Thoracic aorta (tissue), 2 donors: ENCODE results near the gene STIM2. TPM values are rescaled to one million over a fixed set of nuclear protein-coding genes. Genes with fewer than 3 reads are reported as not detected.

Experiments used
- ATAC-seq: fragments of 150-250 bp; one replicate; pipeline ENCODE4 v1.8.0; 2017; ENCODE audit warnings: low read depth; ENCODE audit not compliant: insufficient number of reproducible peaks, low FRiP score
- DNase-seq: peaks from one replicate; pipeline ENCODE4 v3.0.0-alpha.2; 2020; ENCODE audit warnings: low spot score
- H3K27ac ChIP-seq, 2 donors: fragments of 200-600 bp; sonication (generic); 1 replicate in 1 of 2; 2 replicates in 1 of 2; pipeline ENCODE4 v1.5.1; 2016; ENCODE audit warnings: mild to moderate bottlenecking in 2 of 2, moderate library complexity in 2 of 2
- H3K27me3 ChIP-seq: fragments of 200-600 bp; sonication (generic); replicated peaks from 2 replicates; pipeline ENCODE4 v1.6.0; 2016; ENCODE audit warnings: mild to moderate bottlenecking; ENCODE audit not compliant: insufficient read depth
- H3K36me3 ChIP-seq: fragments of 200-600 bp; sonication (generic); one replicate; pipeline ENCODE4 v1.5.1; 2016
- H3K4me1 ChIP-seq, 2 donors: fragments of 200-600 bp; sonication (generic); 1 replicate in 1 of 2; 2 replicates in 1 of 2; pipeline versions ENCODE4 v1.5.1 to v1.6.0; 2016; ENCODE audit warnings: low read depth in 2 of 2, mild to moderate bottlenecking in 1 of 2; ENCODE audit not compliant: control insufficient read depth in 1 of 2
- H3K4me3 ChIP-seq: fragments of 200-600 bp; sonication (generic); 2 replicates; pipeline ENCODE4 v1.5.1; 2016; ENCODE audit warnings: mild to moderate bottlenecking
- H3K9me3 ChIP-seq: fragments of 200-600 bp; sonication (generic); 2 replicates; pipeline ENCODE4 v1.5.1; 2016
- total RNA-seq, 2 donors: library from RNA; depleted of rRNA; stranded (reverse); fragments of >200 nt; gene quantifications; one replicate each; pipeline versions ENCODE4 v1.1.0 to v1.2.3, GENCODE V29; 2016
- TF ChIP-seq, protein P1 (sequence below): fragments of 200-600 bp; sonication (generic); IDR thresholded peaks from one replicate; pipeline ENCODE4 v1.5.1; 2019; ENCODE audit warnings: antibody characterized with exemption

Gene STIM2
- total RNA-seq, 2 donors from 2014 or later: 14.3 to 53.3 TPM

DNA sequence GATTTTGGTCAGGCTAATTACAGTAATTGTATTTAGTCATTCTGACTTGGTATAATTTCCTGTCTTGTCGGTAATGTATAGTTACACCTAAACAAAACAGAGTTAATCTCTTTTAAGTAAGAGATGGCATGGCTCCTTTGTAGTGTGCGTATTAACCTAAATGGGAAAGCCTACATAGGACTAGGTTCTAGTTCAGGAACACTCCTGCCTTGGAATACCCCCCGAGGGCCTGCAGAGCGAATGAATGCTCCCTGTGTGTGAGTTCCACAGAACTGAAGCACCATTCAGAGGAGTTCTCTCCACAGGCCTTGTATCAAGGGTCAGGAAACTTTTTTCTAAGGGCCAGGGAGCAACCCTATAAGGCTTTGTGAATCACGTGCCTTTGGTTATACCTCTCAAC is 44.9 kb upstream of the STIM2 start:
- Histone ChIP-seq H3K9me3 (no peaks in the 10 kb centered on the region), H3K36me3 (no peaks in the 10 kb centered on the region), H3K4me1 (no peaks in the 10 kb centered on the region), H3K4me3 (no peak overlapping the region), H3K27ac (no peak overlapping the region), H3K27me3 (no peaks in the 10 kb centered on the region)
- DNase-seq (no peak), ATAC-seq (no peak)
- TF ChIP-seq, protein P1, sequence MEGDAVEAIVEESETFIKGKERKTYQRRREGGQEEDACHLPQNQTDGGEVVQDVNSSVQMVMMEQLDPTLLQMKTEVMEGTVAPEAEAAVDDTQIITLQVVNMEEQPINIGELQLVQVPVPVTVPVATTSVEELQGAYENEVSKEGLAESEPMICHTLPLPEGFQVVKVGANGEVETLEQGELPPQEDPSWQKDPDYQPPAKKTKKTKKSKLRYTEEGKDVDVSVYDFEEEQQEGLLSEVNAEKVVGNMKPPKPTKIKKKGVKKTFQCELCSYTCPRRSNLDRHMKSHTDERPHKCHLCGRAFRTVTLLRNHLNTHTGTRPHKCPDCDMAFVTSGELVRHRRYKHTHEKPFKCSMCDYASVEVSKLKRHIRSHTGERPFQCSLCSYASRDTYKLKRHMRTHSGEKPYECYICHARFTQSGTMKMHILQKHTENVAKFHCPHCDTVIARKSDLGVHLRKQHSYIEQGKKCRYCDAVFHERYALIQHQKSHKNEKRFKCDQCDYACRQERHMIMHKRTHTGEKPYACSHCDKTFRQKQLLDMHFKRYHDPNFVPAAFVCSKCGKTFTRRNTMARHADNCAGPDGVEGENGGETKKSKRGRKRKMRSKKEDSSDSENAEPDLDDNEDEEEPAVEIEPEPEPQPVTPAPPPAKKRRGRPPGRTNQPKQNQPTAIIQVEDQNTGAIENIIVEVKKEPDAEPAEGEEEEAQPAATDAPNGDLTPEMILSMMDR: no peak

DNA sequence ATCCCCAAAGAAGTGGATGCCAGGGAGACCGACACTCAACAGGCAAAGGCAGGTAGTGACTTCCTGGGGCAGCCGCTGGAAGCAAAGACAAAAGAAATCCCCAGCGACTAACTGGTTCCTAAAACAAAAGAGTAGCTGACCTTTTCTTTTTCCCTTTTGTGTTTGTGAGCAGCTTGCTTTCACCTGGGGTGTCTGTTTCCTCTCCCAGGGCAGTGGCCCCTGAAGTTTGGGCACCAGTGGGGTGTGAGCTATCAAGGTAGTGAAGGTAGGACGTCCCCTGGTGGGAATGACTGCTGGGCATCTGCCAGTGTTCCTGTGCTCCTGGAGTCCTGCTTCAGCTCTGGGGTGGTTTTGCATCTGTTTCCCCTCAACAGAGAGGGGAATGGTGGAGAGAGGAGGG is 41.6 kb upstream of the STIM2 start:
- Histone ChIP-seq H3K36me3 (no peaks in the 10 kb centered on the region), H3K9me3 (no peaks in the 10 kb centered on the region), H3K4me3 (no peak overlapping the region), H3K27ac (no peak overlapping the region), H3K4me1 (no peaks in the 10 kb centered on the region), H3K27me3 (no peaks in the 10 kb centered on the region)
- DNase-seq (no peak), ATAC-seq (no peak)
- TF ChIP-seq, protein P1: no peak

DNA sequence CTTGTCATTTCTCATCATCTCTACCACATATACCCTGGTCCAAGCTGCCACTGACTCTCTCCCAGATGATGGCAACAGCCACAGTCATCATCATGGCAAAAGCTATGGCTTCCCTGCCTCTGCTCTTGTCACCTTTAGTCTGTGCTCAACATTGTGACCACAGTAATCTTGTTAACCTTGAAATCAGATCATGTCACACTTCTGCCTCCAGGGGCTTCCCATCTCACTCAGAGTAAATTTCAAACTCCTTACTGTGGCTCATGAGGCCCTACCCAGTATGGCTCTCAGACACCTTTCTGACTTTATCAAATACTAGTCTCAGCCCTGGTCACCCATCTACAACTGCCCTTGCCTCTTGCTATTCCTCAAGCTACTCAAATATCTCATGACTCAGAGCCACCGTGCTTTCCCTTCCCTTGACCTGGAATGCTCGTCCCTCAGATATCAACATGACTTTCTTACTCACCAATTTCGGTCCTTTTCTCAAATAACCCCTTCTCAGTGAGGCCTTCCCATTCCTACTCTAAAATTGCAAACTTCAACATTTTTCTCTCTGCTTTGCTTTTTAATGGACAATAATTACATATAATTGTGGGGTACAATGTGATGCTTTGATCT is 41.1 kb upstream of the STIM2 start:
- ATAC-seq (no peak), DNase-seq (no peak)
- TF ChIP-seq, protein P1: no peak
- Histone ChIP-seq H3K4me1 (no peaks in the 10 kb centered on the region), H3K27me3 (no peaks in the 10 kb centered on the region), H3K4me3 (no peak overlapping the region), H3K27ac (no peak overlapping the region), H3K9me3 (no peaks in the 10 kb centered on the region), H3K36me3 (no peaks in the 10 kb centered on the region)

DNA sequence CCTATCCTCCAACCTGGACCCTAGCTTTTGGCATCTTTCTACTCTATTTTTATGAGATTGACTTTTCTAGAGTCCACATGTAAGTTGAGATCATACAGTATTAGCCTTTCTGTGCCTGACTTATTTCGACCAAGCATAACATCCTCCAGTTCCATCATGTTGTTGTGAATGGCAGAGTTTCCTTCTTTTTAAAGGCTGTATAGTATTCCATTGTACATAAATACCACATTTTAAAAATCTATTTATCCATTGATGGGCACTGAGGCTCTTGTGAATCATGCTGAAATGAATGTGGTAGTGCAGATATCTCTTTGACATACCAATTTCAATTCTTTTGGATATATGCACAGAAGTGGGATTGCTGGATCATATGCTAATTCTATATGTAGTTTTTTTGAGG is 40.3 kb upstream of the STIM2 start:
- TF ChIP-seq, protein P1: no peak
- Histone ChIP-seq H3K4me1 (no peaks in the 10 kb centered on the region), H3K4me3 (no peak overlapping the region), H3K27ac (no peak overlapping the region), H3K27me3 (no peaks in the 10 kb centered on the region), H3K36me3 (no peaks in the 10 kb centered on the region), H3K9me3 (no peaks in the 10 kb centered on the region)
- no peak for ATAC-seq
- DNase-seq: no peak

DNA sequence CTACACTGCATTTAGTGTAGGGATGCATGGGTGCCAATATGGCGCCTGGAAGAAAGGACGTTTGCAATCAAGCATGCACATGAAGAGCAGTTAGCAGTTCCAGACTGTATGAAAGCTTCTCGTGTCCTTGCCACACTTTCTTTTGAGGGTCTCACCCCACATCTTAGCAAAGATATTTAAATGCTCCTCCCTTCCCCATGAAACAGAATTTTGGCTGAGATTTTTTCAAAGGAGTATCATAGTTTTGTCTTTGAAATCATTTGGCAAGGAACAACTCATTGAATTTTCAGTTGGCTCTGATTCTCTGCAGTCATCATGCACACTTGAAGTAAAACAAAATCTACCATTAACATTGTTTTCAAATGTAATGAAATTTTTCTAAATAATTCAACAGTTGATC is 39.6 kb upstream of the STIM2 start:
- ATAC-seq (no peak), DNase-seq (no peak)
- no peak overlapping the region for H3K4me3 ChIP-seq
- TF ChIP-seq, protein P1: no peak
- H3K27ac ChIP-seq: no peak overlapping the region
- H3K4me1 ChIP-seq: no peaks in the 10 kb centered on the region
- H3K9me3 ChIP-seq: no peaks in the 10 kb centered on the region
- H3K27me3 ChIP-seq: no peaks in the 10 kb centered on the region
- no peaks in the 10 kb centered on the region for H3K36me3 ChIP-seq
